Left lung (tissue), 10 donors: Measurements from ENCODE around the gene NXF1. TPM values are rescaled to one million over a fixed set of nuclear protein-coding genes. Genes with fewer than 3 reads are reported as not detected.
"Not testable (repeated sequence)": the region's sequence is repeated elsewhere in the genome, so short reads cannot be mapped to it uniquely, and the experiment has no call there.

Source experiments
- ATAC-seq: fragments of 200-7000 bp; cut with Tn5 transposase; one replicate; pipeline ENCODE4 v1.9.1; 2020; ENCODE audit warnings: moderate library complexity
- DNase-seq, 4 donors: peaks; one replicate each; pipeline ENCODE4 v3.0.0-alpha.2; 2013 to 2020
- H3K27ac ChIP-seq, 2 donors: fragments of 200-600 bp; sonication (generic) in 1 of 2; one replicate each; pipeline versions ENCODE4 v1.5.0 to v1.8.0; 2020 to 2021
- H3K27me3 ChIP-seq, 2 donors: fragments of 200-600 bp; sonication (generic) in 1 of 2; one replicate each; pipeline versions ENCODE4 v1.5.0 to v1.8.0; 2020 to 2021
- H3K36me3 ChIP-seq, 2 donors: fragments of 200-600 bp; sonication (generic) in 1 of 2; one replicate each; pipeline versions ENCODE4 v1.5.0 to v1.8.0; 2020 to 2021
- H3K4me1 ChIP-seq, 2 donors: fragments of 200-600 bp; one replicate each; pipeline ENCODE4 v1.8.0; 2021
- H3K4me3 ChIP-seq, 2 donors: fragments of 200-600 bp; sonication (generic) in 1 of 2; one replicate each; pipeline versions ENCODE4 v1.5.0 to v1.8.0; 2020 to 2021; ENCODE audit warnings: mild to moderate bottlenecking in 1 of 2
- H3K9me3 ChIP-seq, 2 donors: fragments of 200-600 bp; sonication (generic) in 1 of 2; one replicate each; pipeline versions ENCODE4 v1.5.0 to v1.8.0; 2020 to 2021
- intact Hi-C, 2 donors: fragments of 100-400 bp; cut with DNase I; formaldehyde crosslinking; loops; one replicate each; pipeline versions ENCODE4 v1.11.2 to v1.14.2; 2022
- polyA plus RNA-seq, 6 donors: library from polyadenylated mRNA; unstranded; fragments of 120-200 nt; gene quantifications; one replicate each; pipeline ENCODE4 v1.2.1, GENCODE V29; 2013; ENCODE audit not compliant: insufficient read length in 6 of 6
- total RNA-seq, 2 donors: library from RNA; stranded (reverse); fragmentation: NEBNext Ultra II Directional; extraction: Animal tissue kit (Norgen Biotek cat#: 25700); gene quantifications; one replicate each; pipeline ENCODE4 v1.2.1, GENCODE V29; 2021
- TF ChIP-seq, protein P1 (sequence below), 2 donors: fragments of 200-600 bp; sonication (generic) in 1 of 2; IDR thresholded peaks; one replicate each; pipeline versions ENCODE4 v1.5.0 to v1.8.0; 2021; ENCODE audit warnings: antibody characterized with exemption in 2 of 2
- donor health status: DM: no; HTN: yes; CAD: no.
- donor health status: DM: no; HTN: no; CAD: no.

NXF1 gene
- total and polyA plus RNA-seq, 8 donors = 67.8 to 157 (median 128) TPM

- Histone ChIP-seq H3K9me3 (no peaks in the 10 kb centered on the region), H3K27ac (no peak overlapping the region), H3K4me3 (no peak overlapping the region), H3K36me3 (peaks cover 0 to 2% of the 10 kb centered on the region in 2 donors), H3K27me3 (no peaks in the 10 kb centered on the region), H3K4me1 (peaks cover 5 to 12% of the 10 kb centered on the region in 2 donors)
- ATAC-seq (no peak), DNase-seq (no peak)
- TF ChIP-seq, protein P1, sequence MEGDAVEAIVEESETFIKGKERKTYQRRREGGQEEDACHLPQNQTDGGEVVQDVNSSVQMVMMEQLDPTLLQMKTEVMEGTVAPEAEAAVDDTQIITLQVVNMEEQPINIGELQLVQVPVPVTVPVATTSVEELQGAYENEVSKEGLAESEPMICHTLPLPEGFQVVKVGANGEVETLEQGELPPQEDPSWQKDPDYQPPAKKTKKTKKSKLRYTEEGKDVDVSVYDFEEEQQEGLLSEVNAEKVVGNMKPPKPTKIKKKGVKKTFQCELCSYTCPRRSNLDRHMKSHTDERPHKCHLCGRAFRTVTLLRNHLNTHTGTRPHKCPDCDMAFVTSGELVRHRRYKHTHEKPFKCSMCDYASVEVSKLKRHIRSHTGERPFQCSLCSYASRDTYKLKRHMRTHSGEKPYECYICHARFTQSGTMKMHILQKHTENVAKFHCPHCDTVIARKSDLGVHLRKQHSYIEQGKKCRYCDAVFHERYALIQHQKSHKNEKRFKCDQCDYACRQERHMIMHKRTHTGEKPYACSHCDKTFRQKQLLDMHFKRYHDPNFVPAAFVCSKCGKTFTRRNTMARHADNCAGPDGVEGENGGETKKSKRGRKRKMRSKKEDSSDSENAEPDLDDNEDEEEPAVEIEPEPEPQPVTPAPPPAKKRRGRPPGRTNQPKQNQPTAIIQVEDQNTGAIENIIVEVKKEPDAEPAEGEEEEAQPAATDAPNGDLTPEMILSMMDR (IDR thresholded peaks at IDR 0.05) = no peak
- intact Hi-C loops = no loop called here
Measured at GRCh38 chr11:62846177-62846576, 40.9 kb upstream of the NXF1 start.

GRCh38 chr11:62844154-62844553 lies 38.9 kb upstream of the NXF1 start:
- no peak overlapping the region for H3K4me3 ChIP-seq
- intact Hi-C loops = no loop called here

DNA sequence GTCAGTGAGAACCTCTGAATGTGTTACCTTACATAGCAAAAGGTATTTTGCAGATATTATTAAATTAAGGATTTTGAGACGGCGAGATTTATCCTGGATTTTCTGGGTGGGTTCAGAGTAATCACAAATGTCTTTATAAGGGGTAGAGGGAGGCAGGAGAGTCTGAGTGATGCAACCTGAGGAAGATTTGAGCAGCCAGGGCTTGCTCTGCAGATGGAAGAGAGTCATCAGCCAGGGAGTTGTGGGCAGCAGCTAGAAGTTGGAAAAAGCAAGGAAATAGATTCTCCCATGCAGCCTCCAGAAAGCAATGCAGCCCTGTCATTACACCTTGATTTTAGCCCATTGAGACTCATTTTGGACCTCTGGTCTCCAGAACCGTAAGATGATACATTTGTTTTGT lies 38.2 kb upstream of the NXF1 start:
- DNase-seq = no peak
- H3K9me3 ChIP-seq = no peaks in the 10 kb centered on the region
- TF ChIP-seq, protein P1 (IDR thresholded peaks at IDR 0.05) = no peak
- no peak overlapping the region for H3K4me3 ChIP-seq
- no peak overlapping the region for H3K27ac ChIP-seq
- no peaks in the 10 kb centered on the region for H3K36me3 ChIP-seq
- H3K4me1 ChIP-seq = peaks cover 9 to 17% of the 10 kb centered on the region in 2 donors
- no peak for ATAC-seq
- H3K27me3 ChIP-seq = no peaks in the 10 kb centered on the region
- intact Hi-C loops = no loop called here

More at GRCh38 chr11:62844154-62844553, 38.9 kb upstream of the NXF1 start:
- Histone ChIP-seq H3K36me3 (no peaks in the 10 kb centered on the region), H3K9me3 (no peaks in the 10 kb centered on the region), H3K27me3 (no peaks in the 10 kb centered on the region), H3K27ac (no peak overlapping the region), H3K4me1 (peaks cover 5 to 10% of the 10 kb centered on the region in 2 donors)
- TF ChIP-seq, protein P1 (IDR thresholded peaks at IDR 0.05) = no peak
- DNase-seq = no peak
- no peak for ATAC-seq

GRCh38 chr11:62842891-62843290 lies 37.7 kb upstream of the NXF1 start:
- H3K9me3 ChIP-seq, ATAC-seq, intact Hi-C loops, H3K27me3 ChIP-seq, DNase-seq, H3K36me3 ChIP-seq: not testable (repeated sequence)
- H3K4me1 ChIP-seq = peaks cover 10 to 23% of the 10 kb centered on the region in 2 donors
- peak overlapping the region; percentile 98 to 99 for H3K27ac ChIP-seq
- H3K4me3 ChIP-seq = peak overlapping the region in 1 of 2 donors; percentile 98

DNA sequence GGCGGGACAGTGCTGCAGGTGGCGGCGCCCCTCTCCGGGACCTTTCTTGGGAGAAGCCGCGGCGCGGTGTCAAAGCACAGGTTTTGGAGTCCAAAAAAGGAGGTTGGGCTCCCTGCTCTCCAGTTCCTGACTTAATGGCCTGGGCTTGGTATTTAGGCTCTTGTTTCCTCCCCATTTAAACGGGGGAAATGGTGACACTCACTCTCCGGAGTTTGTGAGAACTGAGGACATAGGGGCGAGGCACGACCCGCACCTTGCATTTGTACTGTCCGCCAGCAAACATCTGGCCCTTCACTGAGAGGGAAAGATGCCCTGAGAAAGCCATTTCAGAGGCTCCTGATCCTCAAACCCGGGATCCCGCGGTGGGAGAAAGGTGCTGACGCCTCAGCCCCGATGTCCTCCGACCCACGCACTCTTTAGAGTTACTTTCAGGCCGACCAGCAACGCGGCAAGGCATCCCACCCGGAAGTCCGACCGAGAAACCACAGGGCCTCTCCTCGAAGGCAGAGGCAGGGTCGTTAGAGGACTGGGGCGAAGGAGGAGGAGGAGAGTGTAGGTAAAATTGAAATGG lies 37.0 kb upstream of the NXF1 start:
- Histone ChIP-seq H3K4me1 (peaks cover 10 to 29% of the 10 kb centered on the region in 2 donors), H3K4me3 (peak overlapping the region; percentile 32 to 98), H3K36me3 (no peaks in the 10 kb centered on the region), H3K9me3 (no peaks in the 10 kb centered on the region), H3K27ac (peak overlapping the region; percentile 98 to 99), H3K27me3 (no peaks in the 10 kb centered on the region)
- ATAC-seq (peak; percentile 0), DNase-seq (peak in 2 of 4 donors; percentile 46 to 86)
- TF ChIP-seq, protein P1 (IDR thresholded peaks at IDR 0.05) = no peak
- intact Hi-C loops = no loop called here
